Endodermal cell (in vitro differentiated cells): Measurements from ENCODE around the gene PRPH. TPM values are rescaled to one million over a fixed set of nuclear protein-coding genes. Genes with fewer than 3 reads are reported as not detected.

Source experiments
- total RNA-seq, 2 donors: library from RNA; stranded (reverse); fragmentation: NEBNext Ultra II Directional in 1 of 2; extraction: Animal tissue kit (Norgen Biotek cat#: 25700) in 1 of 2; gene quantifications; 2 replicates in 1 of 2; 3 replicates in 1 of 2; pipeline ENCODE4 v1.2.1, GENCODE V29; 2021

PRPH gene
- total RNA-seq, 2 donors from 2014 or later = 0.42 to 0.51 TPM

Other genes with a start within 250 kb of the PRPH start
- gene KMT2D, start 234.4 kb upstream of the PRPH start, total RNA-seq = 100 to 1,000 TPM; 118 to 123 TPM
- gene RHEBL1, start 225.2 kb upstream of the PRPH start, total RNA-seq = 1 to 10 TPM; 2.5 to 3.2 TPM
- under 1 TPM; 0.15 to 0.51 TPM for gene DHH, start 200.3 kb upstream of the PRPH start, total RNA-seq
- 10 to 100 TPM; 89.5 to 98.6 TPM for gene LMBR1L, start 184.3 kb upstream of the PRPH start, total RNA-seq
- gene TUBA1B, start 163.8 kb upstream of the PRPH start, total RNA-seq = 1,000 to 10,000 TPM; 1,474 to 1,587 TPM
- 100 to 1,000 TPM; 166 to 298 TPM for gene TUBA1A, start 106.1 kb upstream of the PRPH start, total RNA-seq
- gene TUBA1C, start 30.1 kb upstream of the PRPH start, total RNA-seq = 100 to 1,000 TPM; 600 to 684 TPM
- 10 to 100 TPM; 60.5 to 87.4 TPM for gene TROAP, start 28.1 kb downstream of the PRPH start, total RNA-seq
- gene C1QL4, start 42.0 kb downstream of the PRPH start, total RNA-seq = under 1 TPM; 0.20 to 0.38 TPM
- 1 to 10 TPM; 1.9 to 4.6 TPM for gene DNAJC22, start 51.7 kb downstream of the PRPH start, total RNA-seq
- gene SPATS2, start 72.3 kb downstream of the PRPH start, total RNA-seq = 10 to 100 TPM; 50.2 to 64.8 TPM
- gene KCNH3, start 243.9 kb downstream of the PRPH start, total RNA-seq = 1 to 10 TPM in 1 of 2 donors, under 1 TPM in 1; 1.00 to 1.5 TPM